Fibroblast of lung (primary cell): ENCODE data around the gene NSMF. TPM values are rescaled to one million over a fixed set of nuclear protein-coding genes. Genes with fewer than 3 reads are reported as not detected.

Experiments
- DNase-seq, 2 donors: peaks; one replicate each; pipeline versions ENCODE4 v3.0.0 to v3.0.0-alpha.2; 2010; ENCODE audit warnings: low read depth in 2 of 2
- H2AFZ ChIP-seq: 2 replicates; pipeline ENCODE4 v1.5.1; 2012; ENCODE audit warnings: low read length, control low read depth, inconsistent platforms
- H3K27ac ChIP-seq: 2 replicates; pipeline ENCODE4 v1.5.1; 2011; ENCODE audit warnings: low read length, control low read depth; ENCODE audit not compliant: insufficient read depth
- H3K27me3 ChIP-seq: 2 replicates; pipeline ENCODE4 v1.5.1; 2011; ENCODE audit warnings: mild to moderate bottlenecking, low read length; ENCODE audit not compliant: control insufficient read depth, insufficient read depth
- H3K36me3 ChIP-seq: 2 replicates; pipeline ENCODE4 v1.5.1; 2011; ENCODE audit warnings: low read length; ENCODE audit not compliant: control insufficient read depth, insufficient read depth
- H3K4me1 ChIP-seq: 2 replicates; pipeline ENCODE4 v1.5.1; 2011; ENCODE audit warnings: low read length; ENCODE audit not compliant: control insufficient read depth, insufficient read depth; ENCODE audit errors: extremely low read depth
- H3K4me2 ChIP-seq: 2 replicates; pipeline ENCODE4 v1.5.1; 2011; ENCODE audit warnings: low read length, control low read depth; ENCODE audit not compliant: insufficient read depth; ENCODE audit errors: extremely low read depth
- H3K4me3 ChIP-seq, 4 experiments: fragments of 200-600 bp in 1 of 4; sonication (generic) in 1 of 4; replicated peaks in 1 of 4; 2 replicates each; pipeline ENCODE4 v1.5.1; 2011 to 2016; ENCODE audit warnings: low read length in 4 of 4, low read depth in 3 of 4, mild to moderate bottlenecking in 3 of 4, control low read depth in 2 of 4, inconsistent platforms in 1 of 4, mixed read lengths in 1 of 4; ENCODE audit not compliant: insufficient read depth in 1 of 4; ENCODE audit errors: control extremely low read depth in 1 of 4
- H3K79me2 ChIP-seq: 2 replicates; pipeline ENCODE4 v1.5.1; 2012; ENCODE audit warnings: mild to moderate bottlenecking, low read length, inconsistent platforms; ENCODE audit not compliant: control insufficient read depth, insufficient read depth
- H3K9ac ChIP-seq: 2 replicates; pipeline ENCODE4 v1.5.1; 2011; ENCODE audit warnings: mild to moderate bottlenecking, low read length, control low read depth; ENCODE audit not compliant: insufficient read depth
- H3K9me3 ChIP-seq: 2 replicates; pipeline ENCODE4 v1.5.1; 2012; ENCODE audit warnings: low read depth, low read length; ENCODE audit not compliant: control insufficient read depth, insufficient read depth
- H4K20me1 ChIP-seq: 2 replicates; pipeline ENCODE4 v1.5.1; 2011; ENCODE audit warnings: low read length; ENCODE audit not compliant: control insufficient read depth, insufficient read depth; ENCODE audit errors: extremely low read depth
- CTCF ChIP-seq, 2 donors: IDR thresholded peaks in 1 of 2; conservative IDR thresholded peaks in 1 of 2; 1 replicate in 1 of 2; 2 replicates in 1 of 2; pipeline ENCODE4 v1.5.1; 2011 to 2012; ENCODE audit warnings: low read length in 2 of 2, control low read depth in 1 of 2, inconsistent platforms in 1 of 2, low read depth in 1 of 2, mild to moderate bottlenecking in 1 of 2
- EZH2 ChIP-seq: IDR thresholded peaks from 2 replicates; pipeline ENCODE4 v1.5.1; 2012; ENCODE audit warnings: low read length, control low read depth, mild to moderate bottlenecking; ENCODE audit errors: missing control alignments
- polyA plus RNA-seq, 2 donors: library from polyadenylated mRNA; depleted of rRNA in 1 of 2; stranded (reverse) in 1 of 2; unstranded in 1 of 2; fragments of >200 nt; gene quantifications; 2 replicates each; pipeline ENCODE4 v1.2.1, GENCODE V29; 2011 to 2012; ENCODE audit warnings: missing spikeins in 1 of 2
- total RNA-seq: library from RNA; depleted of rRNA; stranded (reverse); fragments of >200 nt; gene quantifications from 2 replicates; pipeline ENCODE4 v1.2.1, GENCODE V29; 2014

NSMF gene
- total and polyA plus RNA-seq, 2 donors (not counting 1 experiment from before 2014, with no cell fraction given) = 13.4 to 15.0 TPM

GRCh38 chr9:137501457-137501856 lies 42.3 kb upstream of the NSMF start:
- H3K36me3 ChIP-seq = no peaks in the 10 kb centered on the region
- H3K9me3 ChIP-seq = no peaks in the 10 kb centered on the region
- no peaks in the 10 kb centered on the region for H4K20me1 ChIP-seq
- H3K27me3 ChIP-seq = no peaks in the 10 kb centered on the region
- H3K27ac ChIP-seq = no peak overlapping the region
- H3K79me2 ChIP-seq = no peaks in the 10 kb centered on the region
- no peak for DNase-seq
- no peak overlapping the region for H3K4me2 ChIP-seq
- no peak for TF ChIP-seq EZH2
- no peak for TF ChIP-seq CTCF (conservative IDR thresholded peaks at IDR 0.05 in 1 of 2, IDR thresholded peaks at IDR 0.05 in 1 of 2; ENCODE audit: low read depth in 1 of 2, low read length in 2 of 2)
- peaks cover 2% of the 10 kb centered on the region for H3K4me1 ChIP-seq
- no peak overlapping the region for H3K9ac ChIP-seq
- no peak overlapping the region for H2AFZ ChIP-seq
- no peak overlapping the region for H3K4me3 ChIP-seq

GRCh38 chr9:137500666-137501397 lies 41.7 kb upstream of the NSMF start:
- Histone ChIP-seq H3K27ac (no peak overlapping the region), H3K9ac (no peak overlapping the region), H4K20me1 (no peaks in the 10 kb centered on the region), H3K27me3 (no peaks in the 10 kb centered on the region), H3K79me2 (no peaks in the 10 kb centered on the region), H3K4me1 (no peaks in the 10 kb centered on the region), H3K9me3 (no peaks in the 10 kb centered on the region), H3K36me3 (no peaks in the 10 kb centered on the region), H2AFZ (no peak overlapping the region), H3K4me3 (no peak overlapping the region), H3K4me2 (no peak overlapping the region)
- DNase-seq = no peak
- TF ChIP-seq CTCF (conservative IDR thresholded peaks at IDR 0.05 in 1 of 2, IDR thresholded peaks at IDR 0.05 in 1 of 2; ENCODE audit: low read depth in 1 of 2, low read length in 2 of 2) (no peak), EZH2 (no peak)

DNA sequence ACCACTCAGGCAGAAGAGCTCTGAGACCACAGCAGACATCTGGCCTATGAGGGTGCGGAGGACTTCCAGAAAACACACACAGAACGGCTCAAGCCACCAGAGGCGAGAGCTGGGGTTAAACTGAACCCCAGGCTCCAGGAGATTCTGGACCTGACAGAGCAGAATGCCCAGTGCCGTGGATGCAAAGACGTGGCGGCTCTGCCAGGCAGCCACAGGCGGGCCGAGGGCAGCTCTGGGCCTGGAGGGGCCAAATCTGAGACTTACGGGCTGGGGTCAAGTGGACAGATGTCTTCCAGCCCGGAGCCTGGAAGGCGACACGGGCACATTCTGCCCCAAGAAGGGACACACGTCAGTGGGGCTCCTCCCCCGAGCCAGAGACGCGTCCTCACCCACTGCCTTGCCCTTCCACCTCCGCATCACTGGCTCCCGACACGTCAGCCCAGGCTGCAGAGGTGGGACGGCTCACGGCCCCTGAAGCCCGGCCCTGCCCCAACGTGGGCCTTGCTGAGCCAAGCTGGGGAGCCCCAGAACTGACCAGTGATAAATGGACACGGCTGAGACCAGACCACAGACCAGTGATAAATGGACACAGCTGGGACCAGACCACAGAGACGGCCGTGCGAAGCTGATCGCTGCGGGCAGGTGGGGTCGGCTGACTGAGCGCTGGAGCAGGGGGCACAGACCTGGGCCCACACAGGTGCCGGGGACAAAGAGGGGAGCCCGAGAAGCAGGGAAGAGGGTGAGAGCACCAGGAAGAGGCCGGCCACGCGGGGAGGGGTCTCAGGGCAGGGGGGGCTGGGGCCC lies 40.9 kb upstream of the NSMF start:
- Histone ChIP-seq H3K9me3 (no peaks in the 10 kb centered on the region), H3K4me1 (no peaks in the 10 kb centered on the region), H3K36me3 (no peaks in the 10 kb centered on the region), H3K9ac (no peak overlapping the region), H4K20me1 (no peaks in the 10 kb centered on the region), H3K79me2 (no peaks in the 10 kb centered on the region), H3K4me3 (no peak overlapping the region), H3K27ac (no peak overlapping the region), H2AFZ (no peak overlapping the region), H3K4me2 (no peak overlapping the region), H3K27me3 (no peaks in the 10 kb centered on the region)
- DNase-seq = no peak
- no peak for TF ChIP-seq CTCF (conservative IDR thresholded peaks at IDR 0.05 in 1 of 2, IDR thresholded peaks at IDR 0.05 in 1 of 2; ENCODE audit: low read depth in 1 of 2, low read length in 2 of 2)
- TF ChIP-seq EZH2 = no peak
